Neutrophil (primary cell): ENCODE data around the gene CTTN.

Experiments
- H3K27ac ChIP-seq: fragments of 200-600 bp; sonication (generic); 2 replicates; pipeline ENCODE4 v1.5.1; 2016; ENCODE audit warnings: mild to moderate bottlenecking, moderate library complexity
- H3K27me3 ChIP-seq: fragments of 200-600 bp; sonication (generic); 2 replicates; pipeline ENCODE4 v1.6.0; 2016; ENCODE audit warnings: mild to moderate bottlenecking
- H3K36me3 ChIP-seq: fragments of 200-600 bp; sonication (generic); 2 replicates; pipeline ENCODE4 v1.5.1; 2017
- H3K4me1 ChIP-seq, 2 experiments: fragments of 200-600 bp in 1 of 2; sonication (generic) in 1 of 2; 1 replicate in 1 of 2; 2 replicates in 1 of 2; pipeline versions ENCODE4 v1.5.1 to v1.6.1; 2013 to 2016; ENCODE audit warnings: low read depth in 1 of 2, low read length in 1 of 2, mild to moderate bottlenecking in 1 of 2, moderate library complexity in 1 of 2; ENCODE audit not compliant: control insufficient read depth in 1 of 2, insufficient read depth in 1 of 2
- H3K4me3 ChIP-seq, 2 experiments: fragments of 200-600 bp in 1 of 2; sonication (generic) in 1 of 2; 1 replicate in 1 of 2; 2 replicates in 1 of 2; pipeline ENCODE4 v1.5.1; 2013 to 2016; ENCODE audit warnings: low read depth in 1 of 2, low read length in 1 of 2, mild to moderate bottlenecking in 1 of 2, moderate library complexity in 1 of 2
- H3K9me3 ChIP-seq: fragments of 200-600 bp; sonication (generic); 2 replicates; pipeline ENCODE4 v1.5.1; 2016
- TF ChIP-seq, protein P1 (sequence below): fragments of 200-600 bp; sonication (generic); IDR thresholded peaks from 2 replicates; pipeline ENCODE4 v1.5.1; 2016; ENCODE audit warnings: antibody characterized with exemption

CTTN gene

DNA sequence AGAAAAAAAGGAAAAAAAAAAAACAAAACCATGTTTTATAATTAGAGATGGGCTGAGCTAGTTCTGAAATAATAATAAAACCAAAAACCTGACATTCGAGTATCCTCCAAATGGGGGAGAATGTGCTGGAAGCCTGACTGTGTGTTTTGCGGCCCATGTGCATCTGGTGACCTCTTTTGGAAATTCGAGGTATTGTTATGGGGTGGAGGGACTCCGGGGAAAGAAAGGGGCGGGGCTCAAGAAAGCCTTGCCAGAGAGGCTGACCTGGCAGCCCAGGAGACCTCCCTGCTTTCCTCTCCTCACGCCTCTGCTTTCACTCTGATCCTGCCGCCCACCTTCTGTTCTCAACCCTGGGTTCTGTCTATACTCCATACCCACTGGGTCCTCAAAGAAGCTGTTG, 72.9 kb downstream of the CTTN start:
- Histone ChIP-seq H3K4me3 (no peak overlapping the region), H3K27ac (no peak overlapping the region), H3K27me3 (peaks cover 23% of the 10 kb centered on the region), H3K36me3 (no peaks in the 10 kb centered on the region), H3K9me3 (no peaks in the 10 kb centered on the region), H3K4me1 (no peaks in the 10 kb centered on the region)
- TF ChIP-seq, protein P1, sequence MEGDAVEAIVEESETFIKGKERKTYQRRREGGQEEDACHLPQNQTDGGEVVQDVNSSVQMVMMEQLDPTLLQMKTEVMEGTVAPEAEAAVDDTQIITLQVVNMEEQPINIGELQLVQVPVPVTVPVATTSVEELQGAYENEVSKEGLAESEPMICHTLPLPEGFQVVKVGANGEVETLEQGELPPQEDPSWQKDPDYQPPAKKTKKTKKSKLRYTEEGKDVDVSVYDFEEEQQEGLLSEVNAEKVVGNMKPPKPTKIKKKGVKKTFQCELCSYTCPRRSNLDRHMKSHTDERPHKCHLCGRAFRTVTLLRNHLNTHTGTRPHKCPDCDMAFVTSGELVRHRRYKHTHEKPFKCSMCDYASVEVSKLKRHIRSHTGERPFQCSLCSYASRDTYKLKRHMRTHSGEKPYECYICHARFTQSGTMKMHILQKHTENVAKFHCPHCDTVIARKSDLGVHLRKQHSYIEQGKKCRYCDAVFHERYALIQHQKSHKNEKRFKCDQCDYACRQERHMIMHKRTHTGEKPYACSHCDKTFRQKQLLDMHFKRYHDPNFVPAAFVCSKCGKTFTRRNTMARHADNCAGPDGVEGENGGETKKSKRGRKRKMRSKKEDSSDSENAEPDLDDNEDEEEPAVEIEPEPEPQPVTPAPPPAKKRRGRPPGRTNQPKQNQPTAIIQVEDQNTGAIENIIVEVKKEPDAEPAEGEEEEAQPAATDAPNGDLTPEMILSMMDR, result no peak

DNA sequence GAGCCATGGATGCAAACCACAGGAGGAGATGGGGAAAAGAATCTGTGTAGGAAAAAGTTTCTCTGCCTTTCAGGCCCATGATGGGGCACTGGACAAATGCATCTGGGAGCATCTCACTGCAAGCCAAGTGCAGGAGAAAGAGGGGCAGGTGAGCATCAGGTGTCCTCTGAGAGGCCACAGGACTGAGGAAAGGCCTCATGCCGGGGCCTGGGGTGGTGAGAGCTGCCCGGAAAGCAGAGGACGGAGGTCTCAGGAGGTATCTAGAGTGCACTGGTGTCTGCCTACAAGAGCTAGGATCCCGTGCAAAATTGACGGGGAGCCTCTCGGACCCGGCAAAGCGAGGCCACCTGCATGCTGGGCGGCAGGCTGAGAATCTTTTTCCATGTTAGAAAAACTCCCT, 73.9 kb downstream of the CTTN start:
- no peaks in the 10 kb centered on the region for H3K4me1 ChIP-seq
- no peak overlapping the region for H3K4me3 ChIP-seq
- TF ChIP-seq, protein P1, result no peak
- no peaks in the 10 kb centered on the region for H3K9me3 ChIP-seq
- H3K36me3 ChIP-seq, result no peaks in the 10 kb centered on the region
- peaks cover 23% of the 10 kb centered on the region for H3K27me3 ChIP-seq
- no peak overlapping the region for H3K27ac ChIP-seq

DNA sequence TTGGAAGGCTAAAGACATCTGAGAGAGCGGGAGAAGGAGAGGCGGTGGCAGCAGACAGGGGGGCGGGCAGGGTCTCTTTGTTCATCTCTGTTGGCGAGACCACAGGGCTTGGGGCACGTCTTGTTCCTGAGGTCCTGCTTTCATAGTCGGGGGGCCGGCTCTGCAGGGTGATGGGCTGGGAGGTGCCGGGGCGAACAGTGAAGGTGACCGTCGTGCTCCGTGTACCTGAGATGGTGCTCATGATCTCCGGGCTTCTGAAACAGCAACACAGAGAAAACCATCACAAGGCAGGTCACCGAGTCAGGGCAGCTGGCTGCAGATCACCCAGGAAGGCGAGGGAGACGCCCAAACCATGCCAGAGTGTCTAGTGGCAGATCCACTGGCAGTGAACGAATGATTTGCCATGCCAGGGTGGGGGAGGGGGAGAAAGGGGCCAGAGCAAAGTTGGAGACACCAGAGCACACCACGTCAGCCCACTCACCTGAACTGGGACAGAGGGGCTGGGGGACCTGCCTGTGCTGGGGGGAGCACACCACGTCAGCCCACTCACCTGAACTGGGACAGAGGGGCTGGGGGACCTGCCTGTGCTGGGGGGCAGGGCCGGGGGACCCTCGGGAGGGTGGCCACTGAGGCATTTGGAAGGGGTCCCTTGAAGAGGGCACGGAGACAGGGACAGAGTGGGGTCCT, 75.0 kb downstream of the CTTN start:
- TF ChIP-seq, protein P1, result no peak
- Histone ChIP-seq H3K27me3 (peaks cover 22% of the 10 kb centered on the region), H3K9me3 (no peaks in the 10 kb centered on the region), H3K36me3 (no peaks in the 10 kb centered on the region), H3K27ac (no peak overlapping the region), H3K4me3 (no peak overlapping the region), H3K4me1 (no peaks in the 10 kb centered on the region)

DNA sequence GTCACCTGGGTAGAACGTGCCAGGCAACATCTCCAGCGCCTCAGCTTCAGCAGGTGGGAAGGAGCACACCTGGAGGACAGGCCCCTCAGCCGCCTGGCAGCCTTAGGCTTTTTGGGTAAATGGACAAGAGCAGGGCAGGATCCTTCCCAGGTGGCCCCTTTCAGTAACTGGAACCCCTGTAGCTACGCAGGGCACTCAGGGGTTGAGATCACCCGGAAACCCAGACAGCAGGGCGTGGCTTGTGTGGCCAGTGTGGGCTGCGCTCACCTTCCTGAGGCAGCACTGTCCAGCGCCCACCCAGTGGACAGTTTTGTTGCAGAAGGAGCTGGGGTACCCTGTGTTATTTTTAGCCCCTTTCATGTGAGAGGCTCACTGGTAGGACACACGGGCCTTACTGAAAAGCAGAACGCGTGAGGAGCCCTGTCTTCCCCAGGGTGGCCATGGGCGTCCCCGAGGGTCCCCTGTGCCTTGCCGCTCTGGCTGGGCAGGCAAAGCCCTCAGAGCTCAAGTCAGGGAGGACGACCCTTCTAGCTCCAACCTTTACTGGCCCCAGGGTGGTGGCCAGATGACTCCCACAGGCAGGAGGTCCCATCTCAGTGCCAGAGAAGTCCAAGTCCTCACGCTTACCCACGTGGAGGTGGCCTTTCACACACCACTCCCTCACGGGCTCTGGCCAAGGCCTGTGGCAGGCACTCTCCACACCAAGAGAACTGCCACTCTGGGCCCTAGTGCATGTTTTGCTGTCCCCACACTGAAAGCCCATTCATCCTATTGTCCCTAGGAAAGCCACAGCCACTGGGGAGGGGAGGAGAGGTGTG, 75.8 kb downstream of the CTTN start:
- peaks cover 15% of the 10 kb centered on the region for H3K27me3 ChIP-seq
- TF ChIP-seq, protein P1, result no peak
- no peaks in the 10 kb centered on the region for H3K36me3 ChIP-seq
- H3K4me1 ChIP-seq, result no peaks in the 10 kb centered on the region
- H3K27ac ChIP-seq, result no peak overlapping the region
- no peaks in the 10 kb centered on the region for H3K9me3 ChIP-seq
- no peak overlapping the region for H3K4me3 ChIP-seq

DNA sequence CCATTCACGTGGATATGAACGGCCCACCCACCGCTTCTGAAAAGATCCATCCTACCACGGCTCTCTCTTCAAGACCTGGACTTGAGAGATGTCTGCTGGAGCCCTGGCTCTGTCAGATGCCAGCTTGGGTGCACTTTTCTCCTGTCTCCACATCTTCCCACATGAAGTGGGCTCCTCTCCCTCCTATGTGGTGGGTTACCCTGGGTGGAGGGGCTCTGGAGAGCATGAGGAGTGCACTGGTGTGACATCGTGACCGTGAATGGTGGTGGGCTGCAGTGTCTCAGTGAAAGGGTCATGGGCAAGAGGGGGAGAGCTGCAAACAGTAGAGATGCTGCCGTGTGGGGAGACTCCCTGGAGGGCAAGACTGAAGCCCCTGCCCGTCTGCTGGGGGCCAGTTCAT, 76.4 kb downstream of the CTTN start:
- Histone ChIP-seq H3K27me3 (peaks cover 11% of the 10 kb centered on the region), H3K4me1 (no peaks in the 10 kb centered on the region), H3K4me3 (no peak overlapping the region), H3K9me3 (no peaks in the 10 kb centered on the region), H3K36me3 (no peaks in the 10 kb centered on the region), H3K27ac (no peak overlapping the region)
- TF ChIP-seq, protein P1, result no peak
